Transverse colon (tissue), 4 donors: ENCODE results near the gene PTPN11.

ENCODE experiments used
- CTCF ChIP-seq, 5 experiments: fragments of 200-600 bp in 3 of 5; fragments of 450-650 bp in 2 of 5; sonication (generic) in 3 of 5; IDR thresholded peaks; 1 replicate in 2 of 5; 2 replicates in 3 of 5; pipeline ENCODE4 v1.5.1; 2016 to 2017; ENCODE audit warnings: antibody characterized with exemption in 5 of 5, inconsistent platforms in 3 of 5, mild to moderate bottlenecking in 2 of 5, moderate library complexity in 1 of 5
- POLR2A ChIP-seq: fragments of 450-650 bp; IDR thresholded peaks from one replicate; pipeline ENCODE4 v1.6.1; 2016; ENCODE audit warnings: antibody characterized with exemption, mild to moderate bottlenecking, moderate library complexity
- POLR2AphosphoS5 ChIP-seq, 3 donors: sonication (generic); formaldehyde crosslinking; IDR thresholded peaks; one replicate each; pipeline ENCODE4 v1.6.1; 2016; ENCODE audit warnings: antibody characterized with exemption in 3 of 3

GRCh38 chr12:112546996-112547395 lies 128.2 kb downstream of the PTPN11 start:
- TF ChIP-seq POLR2AphosphoS5 (IDR thresholded peaks at IDR 0.05) (no peak), POLR2A (no peak), CTCF (IDR thresholded peaks at IDR 0.05) (no peak)
